HepG2 (cell line): ENCODE measurements around the gene PCIF1. TPM values are rescaled to one million over a fixed set of nuclear protein-coding genes. Genes with fewer than 3 reads are reported as not detected.

Experiments
- CERS6 ChIP-seq: sonication (generic); formaldehyde crosslinking; IDR thresholded peaks from 2 replicates; pipeline ENCODE4 v1.5.0; 2020; ENCODE audit warnings: missing genetic modification reagents
- HMGXB4 ChIP-seq, 2 experiments: sonication (generic) in 1 of 2; formaldehyde crosslinking in 1 of 2; IDR thresholded peaks; 2 replicates each; pipeline versions ENCODE4 v1.4.0 to v1.6.1; 2018 to 2020; ENCODE audit warnings: missing genetic modification reagents in 2 of 2, borderline replicate concordance in 1 of 2, low read depth in 1 of 2, mild to moderate bottlenecking in 1 of 2, missing biosample characterization in 1 of 2
- KIAA2018 ChIP-seq: sonication (generic); formaldehyde crosslinking; IDR thresholded peaks from 2 replicates; pipeline ENCODE4 v1.5.0; 2020; ENCODE audit warnings: mild to moderate bottlenecking, missing genetic modification reagents, borderline replicate concordance
- MLX ChIP-seq: IDR thresholded peaks from 2 replicates; pipeline ENCODE4 v1.6.1; 2016
- ZNF382 ChIP-seq: sonication (generic); formaldehyde crosslinking; IDR thresholded peaks from 2 replicates; pipeline ENCODE4 v1.5.0; 2020; ENCODE audit warnings: missing genetic modification reagents, mild to moderate bottlenecking, borderline replicate concordance
- ZNF710 ChIP-seq: sonication (generic); formaldehyde crosslinking; IDR thresholded peaks from 2 replicates; pipeline ENCODE4 v1.5.0; 2020; ENCODE audit warnings: mild to moderate bottlenecking, missing genetic modification reagents, borderline replicate concordance
- polyA plus RNA-seq, 8 experiments: library from polyadenylated mRNA; depleted of rRNA in 3 of 8; stranded (reverse) in 7 of 8; unstranded in 1 of 8; fragments of >200 nt; fragmentation: Illumina TruSeq in 4 of 8; extraction: Trizol in 4 of 8; gene quantifications; 2 replicates each; pipeline versions ENCODE4 v1.2.1 to v1.2.3, GENCODE V29; 2011 to 2016; ENCODE audit warnings: low read depth in 4 of 8, missing spikeins in 1 of 8, mixed read lengths in 1 of 8; ENCODE audit not compliant: insufficient read depth in 1 of 8
- total RNA-seq, 5 experiments: library from RNA; depleted of rRNA; stranded (reverse); fragments of >200 nt; fragmentation: Illumina TruSeq; extraction: Trizol; gene quantifications; 2 replicates each; pipeline ENCODE4 v1.2.3, GENCODE V29; 2016; ENCODE audit warnings: low read depth in 1 of 5
- TF ChIP-seq, protein P1 (sequence below): sonication (generic); formaldehyde crosslinking; IDR thresholded peaks from 2 replicates; pipeline ENCODE4 v1.4.0; 2020; ENCODE audit warnings: missing genetic modification reagents, borderline replicate concordance

PCIF1 gene
- total and polyA plus RNA-seq, 2 of the 13 experiments (the other 11 are each of a cell fraction or from before 2014, with no cell fraction given): 20.9 to 24.4 TPM

DNA sequence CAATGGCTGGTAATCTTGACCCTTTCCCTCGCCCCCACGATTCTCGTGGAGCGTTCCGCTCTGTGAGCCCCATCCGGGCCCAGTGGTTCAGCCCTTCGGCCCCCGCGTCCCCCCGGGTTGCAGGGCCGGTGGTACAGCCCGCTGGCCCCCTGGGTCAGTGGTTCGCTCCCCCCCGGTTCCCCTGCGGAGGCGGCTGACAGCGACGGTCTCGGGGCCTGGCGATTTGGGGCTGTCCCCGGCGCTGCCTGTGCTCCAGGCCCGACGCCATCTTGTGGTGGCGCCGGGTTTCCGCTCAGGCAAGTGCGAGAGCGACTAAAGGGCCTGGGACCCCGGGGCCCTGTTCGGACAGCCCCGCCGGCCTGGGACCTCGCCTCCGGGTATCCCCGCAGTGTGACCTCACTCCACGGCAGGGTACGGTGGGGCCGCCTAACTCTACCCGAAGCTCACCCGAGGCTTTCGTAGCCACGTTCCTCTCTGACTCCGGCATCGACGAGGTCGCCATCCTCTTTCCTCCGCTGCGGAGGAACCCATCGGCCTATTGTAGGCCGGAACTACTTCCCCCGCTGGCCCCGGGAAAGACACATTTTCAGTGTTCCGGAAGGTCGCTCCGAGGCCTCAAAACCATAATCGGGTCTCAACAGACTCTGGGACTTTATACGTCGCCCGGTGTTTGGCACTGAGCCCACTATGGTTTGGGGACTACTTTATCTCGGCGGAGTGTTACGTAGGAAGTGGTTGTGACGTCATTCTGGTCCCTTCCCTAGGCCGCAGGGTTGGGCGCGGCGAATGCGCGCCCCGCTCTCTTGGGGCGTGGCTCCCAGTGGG lies 37.4 kb downstream of the PCIF1 start, which contains the start of gene ZNF335 (continued):
- TF ChIP-seq, protein P1, sequence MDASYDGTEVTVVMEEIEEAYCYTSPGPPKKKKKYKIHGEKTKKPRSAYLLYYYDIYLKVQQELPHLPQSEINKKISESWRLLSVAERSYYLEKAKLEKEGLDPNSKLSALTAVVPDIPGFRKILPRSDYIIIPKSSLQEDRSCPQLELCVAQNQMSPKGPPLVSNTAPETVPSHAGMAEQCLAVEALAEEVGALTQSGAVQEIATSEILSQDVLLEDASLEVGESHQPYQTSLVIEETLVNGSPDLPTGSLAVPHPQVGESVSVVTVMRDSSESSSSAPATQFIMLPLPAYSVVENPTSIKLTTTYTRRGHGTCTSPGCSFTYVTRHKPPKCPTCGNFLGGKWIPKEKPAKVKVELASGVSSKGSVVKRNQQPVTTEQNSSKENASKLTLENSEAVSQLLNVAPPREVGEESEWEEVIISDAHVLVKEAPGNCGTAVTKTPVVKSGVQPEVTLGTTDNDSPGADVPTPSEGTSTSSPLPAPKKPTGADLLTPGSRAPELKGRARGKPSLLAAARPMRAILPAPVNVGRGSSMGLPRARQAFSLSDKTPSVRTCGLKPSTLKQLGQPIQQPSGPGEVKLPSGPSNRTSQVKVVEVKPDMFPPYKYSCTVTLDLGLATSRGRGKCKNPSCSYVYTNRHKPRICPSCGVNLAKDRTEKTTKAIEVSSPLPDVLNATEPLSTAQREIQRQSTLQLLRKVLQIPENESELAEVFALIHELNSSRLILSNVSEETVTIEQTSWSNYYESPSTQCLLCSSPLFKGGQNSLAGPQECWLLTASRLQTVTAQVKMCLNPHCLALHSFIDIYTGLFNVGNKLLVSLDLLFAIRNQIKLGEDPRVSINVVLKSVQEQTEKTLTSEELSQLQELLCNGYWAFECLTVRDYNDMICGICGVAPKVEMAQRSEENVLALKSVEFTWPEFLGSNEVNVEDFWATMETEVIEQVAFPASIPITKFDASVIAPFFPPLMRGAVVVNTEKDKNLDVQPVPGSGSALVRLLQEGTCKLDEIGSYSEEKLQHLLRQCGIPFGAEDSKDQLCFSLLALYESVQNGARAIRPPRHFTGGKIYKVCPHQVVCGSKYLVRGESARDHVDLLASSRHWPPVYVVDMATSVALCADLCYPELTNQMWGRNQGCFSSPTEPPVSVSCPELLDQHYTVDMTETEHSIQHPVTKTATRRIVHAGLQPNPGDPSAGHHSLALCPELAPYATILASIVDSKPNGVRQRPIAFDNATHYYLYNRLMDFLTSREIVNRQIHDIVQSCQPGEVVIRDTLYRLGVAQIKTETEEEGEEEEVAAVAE (CRISPR knock-in tag): peak; percentile 76; the same call in 1 of the 2 replicates
- TF ChIP-seq MLX (no peak; the same call in 1 of the 2 replicates), HMGXB4 (CRISPR knock-in tag; IDR thresholded peaks at IDR 0.05; ENCODE audit: borderline replicate concordance in 1 of 2, low read depth in 1 of 2) (peak; percentile 93 to 98), ZNF710 (CRISPR knock-in tag) (no peak), KIAA2018 (CRISPR knock-in tag) (peak; percentile 79; the same call in 1 of the 2 replicates), ZNF382 (CRISPR knock-in tag) (no peak), CERS6 (CRISPR knock-in tag) (0 out of 2 replicates have a peak, but pooled peaks have one; percentile 59)
